GM12873 (cell line): Measurements from ENCODE around the gene ATP6V1G2.

Experiments
- CTCF ChIP-seq: IDR thresholded peaks from 2 replicates; pipeline ENCODE4 v1.5.1; 2012; ENCODE audit warnings: low read depth, mild to moderate bottlenecking, moderate library complexity, low read length, control low read depth; ENCODE audit not compliant: insufficient read depth; ENCODE audit errors: missing control alignments

ATP6V1G2 gene

DNA sequence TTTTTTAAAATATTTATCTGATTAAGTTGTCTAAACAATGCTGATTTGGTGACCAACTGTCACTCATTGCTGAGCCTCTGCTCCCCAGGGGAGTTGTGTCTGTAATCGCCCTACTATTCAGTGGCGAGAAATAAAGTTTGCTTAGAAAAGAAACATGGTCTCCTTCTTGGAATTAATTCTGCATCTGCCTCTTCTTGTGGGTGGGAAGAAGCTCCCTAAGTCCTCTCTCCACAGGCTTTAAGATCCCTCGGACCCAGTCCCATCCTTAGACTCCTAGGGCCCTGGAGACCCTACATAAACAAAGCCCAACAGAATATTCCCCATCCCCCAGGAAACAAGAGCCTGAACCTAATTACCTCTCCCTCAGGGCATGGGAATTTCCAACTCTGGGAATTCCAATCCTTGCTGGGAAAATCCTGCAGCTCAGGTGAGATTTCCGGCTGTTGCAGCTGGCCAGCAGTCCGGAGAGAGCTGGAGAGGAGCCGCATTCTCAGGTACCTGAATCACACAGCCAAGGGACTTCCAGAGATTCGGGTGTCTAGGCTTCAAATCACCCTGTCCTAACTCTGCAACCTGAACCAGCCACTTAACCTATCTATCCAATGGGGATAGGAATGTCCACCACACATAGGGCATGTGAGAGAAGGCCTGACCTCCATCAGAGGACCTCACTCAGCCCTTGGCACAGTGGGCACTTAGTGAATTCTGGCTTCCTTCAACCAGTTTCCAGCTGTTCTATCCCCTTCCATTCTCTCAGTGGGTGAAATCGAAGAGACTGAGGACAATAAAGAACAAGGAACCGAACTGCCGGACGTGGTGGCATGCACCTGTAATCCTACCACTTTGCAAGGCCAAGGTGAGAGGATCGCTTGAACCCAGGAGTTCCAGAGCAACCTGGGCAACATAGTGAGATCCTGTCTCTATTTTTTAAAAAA is 32.0 kb upstream of the ATP6V1G2 start:
- TF ChIP-seq CTCF = no peak

DNA sequence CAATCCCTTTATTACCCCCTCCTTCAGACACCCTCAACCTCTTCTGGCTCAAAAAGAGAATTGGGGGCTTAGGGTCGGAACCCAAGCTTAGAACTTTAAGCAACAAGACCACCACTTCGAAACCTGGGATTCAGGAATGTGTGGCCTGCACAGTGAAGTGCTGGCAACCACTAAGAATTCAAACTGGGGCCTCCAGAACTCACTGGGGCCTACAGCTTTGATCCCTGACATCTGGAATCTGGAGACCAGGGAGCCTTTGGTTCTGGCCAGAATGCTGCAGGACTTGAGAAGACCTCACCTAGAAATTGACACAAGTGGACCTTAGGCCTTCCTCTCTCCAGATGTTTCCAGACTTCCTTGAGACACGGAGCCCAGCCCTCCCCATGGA is 31.2 kb upstream of the ATP6V1G2 start:
- no peak for TF ChIP-seq CTCF

DNA sequence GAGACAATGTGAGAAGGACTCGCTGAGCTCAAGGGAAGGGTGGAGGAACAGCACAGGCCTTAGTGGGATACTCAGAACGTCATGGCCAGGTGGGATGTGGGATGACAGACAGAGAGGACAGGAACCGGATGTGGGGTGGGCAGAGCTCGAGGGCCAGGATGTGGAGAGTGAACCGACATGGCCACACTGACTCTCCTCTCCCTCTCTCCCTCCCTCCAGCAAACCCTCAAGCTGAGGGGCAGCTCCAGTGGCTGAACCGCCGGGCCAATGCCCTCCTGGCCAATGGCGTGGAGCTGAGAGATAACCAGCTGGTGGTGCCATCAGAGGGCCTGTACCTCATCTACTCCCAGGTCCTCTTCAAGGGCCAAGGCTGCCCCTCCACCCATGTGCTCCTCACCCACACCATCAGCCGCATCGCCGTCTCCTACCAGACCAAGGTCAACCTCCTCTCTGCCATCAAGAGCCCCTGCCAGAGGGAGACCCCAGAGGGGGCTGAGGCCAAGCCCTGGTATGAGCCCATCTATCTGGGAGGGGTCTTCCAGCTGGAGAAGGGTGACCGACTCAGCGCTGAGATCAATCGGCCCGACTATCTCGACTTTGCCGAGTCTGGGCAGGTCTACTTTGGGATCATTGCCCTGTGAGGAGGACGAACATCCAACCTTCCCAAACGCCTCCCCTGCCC is 30.6 kb upstream of the ATP6V1G2 start:
- no peak for TF ChIP-seq CTCF

- no peak for TF ChIP-seq CTCF
Observed at GRCh38 chr6:31575952-31576685, 29.7 kb upstream of the ATP6V1G2 start.

GRCh38 chr6:31575335-31575901 is 29.0 kb upstream of the ATP6V1G2 start, which contains the start of gene TNF:
TNF (plus strand) TSS chr6:31575565; CDS start chr6:31575742, 177 bp downstream.
- TF ChIP-seq CTCF = no peak

GRCh38 chr6:31574106-31575061 is 28.0 kb upstream of the ATP6V1G2 start:
- peak; percentile 30 for TF ChIP-seq CTCF
